CD14-positive monocyte (primary cell): ENCODE results near the gene ZNF784. TPM values are rescaled to one million over a fixed set of nuclear protein-coding genes. Genes with fewer than 3 reads are reported as not detected.

Source experiments
- DNase-seq, 3 donors: peaks; one replicate each; pipeline ENCODE4 v3.0.0-alpha.2; 2011 to 2022
- H2AFZ ChIP-seq: 2 replicates; pipeline ENCODE4 v1.6.0; 2012; ENCODE audit warnings: mild to moderate bottlenecking, low read depth, low read length, inconsistent platforms; ENCODE audit not compliant: insufficient read depth, poor library complexity, severe bottlenecking
- H3K27ac ChIP-seq, 2 donors: 1 replicate in 1 of 2; 2 replicates in 1 of 2; pipeline ENCODE4 v1.5.1; 2012 to 2013; ENCODE audit warnings: low read length in 2 of 2, control low read depth in 1 of 2, inconsistent platforms in 1 of 2, low read depth in 1 of 2, mild to moderate bottlenecking in 1 of 2
- H3K27me3 ChIP-seq, 2 donors: one replicate each; pipeline versions ENCODE4 v1.6.0 to v1.6.1; 2011 to 2013; ENCODE audit warnings: low read length in 2 of 2; ENCODE audit not compliant: control insufficient read depth in 2 of 2, insufficient read depth in 2 of 2
- H3K36me3 ChIP-seq, 2 donors: replicated peaks in 1 of 2; 1 replicate in 1 of 2; 2 replicates in 1 of 2; pipeline versions ENCODE4 v1.5.1 to v1.6.1; 2012 to 2013; ENCODE audit warnings: low read length in 2 of 2, control low read depth in 1 of 2, inconsistent platforms in 1 of 2, mild to moderate bottlenecking in 1 of 2; ENCODE audit not compliant: insufficient read depth in 2 of 2, control insufficient read depth in 1 of 2
- H3K4me1 ChIP-seq, 2 donors: 1 replicate in 1 of 2; 2 replicates in 1 of 2; pipeline versions ENCODE4 v1.5.1 to v1.6.1; 2012 to 2013; ENCODE audit warnings: low read length in 2 of 2, control low read depth in 1 of 2, inconsistent platforms in 1 of 2, mild to moderate bottlenecking in 1 of 2, moderate library complexity in 1 of 2; ENCODE audit not compliant: insufficient read depth in 2 of 2, control insufficient read depth in 1 of 2
- H3K4me2 ChIP-seq: replicated peaks from 2 replicates; pipeline ENCODE3; 2012; ENCODE audit warnings: low read length, moderate library complexity, mild to moderate bottlenecking; ENCODE audit not compliant: poor library complexity, severe bottlenecking; ENCODE audit errors: extremely low read depth
- H3K4me3 ChIP-seq, 3 experiments: fragments of 200-600 bp in 1 of 3; sonication (generic) in 1 of 3; replicated peaks in 1 of 3; 1 replicate in 2 of 3; 2 replicates in 1 of 3; pipeline ENCODE4 v1.5.1; 2011 to 2013; ENCODE audit warnings: low read length in 3 of 3, mild to moderate bottlenecking in 3 of 3, control low read depth in 2 of 3, low read depth in 2 of 3, inconsistent platforms in 1 of 3, moderate library complexity in 1 of 3
- H3K79me2 ChIP-seq: 2 replicates; pipeline ENCODE4 v1.6.0; 2012; ENCODE audit warnings: mild to moderate bottlenecking, control low read depth, inconsistent platforms, low read length, moderate library complexity; ENCODE audit not compliant: insufficient read depth
- H3K9ac ChIP-seq: 2 replicates; pipeline ENCODE4 v1.6.0; 2017; ENCODE audit warnings: low read length, mild to moderate bottlenecking; ENCODE audit not compliant: insufficient read depth, poor library complexity, severe bottlenecking
- H3K9me3 ChIP-seq, 2 donors: replicated peaks in 1 of 2; 1 replicate in 1 of 2; 2 replicates in 1 of 2; pipeline versions ENCODE4 v1.5.1 to v1.6.1; 2012 to 2013; ENCODE audit warnings: low read length in 2 of 2, control low read depth in 1 of 2; ENCODE audit not compliant: control insufficient read depth in 1 of 2, insufficient read depth in 1 of 2
- H4K20me1 ChIP-seq: 2 replicates; pipeline ENCODE4 v1.6.0; 2012; ENCODE audit warnings: mild to moderate bottlenecking, low read length, control low read depth, moderate library complexity; ENCODE audit not compliant: insufficient read depth
- H3K27ac Mint-ChIP-seq, 7 donors: one replicate each; pipeline ENCODE4 v1.8.0; 2020; ENCODE audit warnings: mild to moderate bottlenecking in 7 of 7, mixed read lengths in 7 of 7, moderate library complexity in 6 of 7, inconsistent platforms in 2 of 7
- H3K27me3 Mint-ChIP-seq, 3 donors: one replicate each; pipeline ENCODE4 v1.8.0; 2021 to 2022; ENCODE audit warnings: low read depth in 3 of 3, mild to moderate bottlenecking in 3 of 3, mixed read lengths in 3 of 3, moderate library complexity in 3 of 3, inconsistent platforms in 1 of 3
- H3K36me3 Mint-ChIP-seq, 2 donors: one replicate each; pipeline ENCODE4 v1.8.0; 2020; ENCODE audit warnings: mixed read lengths in 2 of 2, inconsistent platforms in 1 of 2, mild to moderate bottlenecking in 1 of 2
- H3K4me1 Mint-ChIP-seq: one replicate; pipeline ENCODE4 v1.8.0; 2020; ENCODE audit warnings: mild to moderate bottlenecking, mixed read lengths
- H3K4me3 Mint-ChIP-seq, 2 donors: one replicate each; pipeline ENCODE4 v1.8.0; 2020; ENCODE audit warnings: mild to moderate bottlenecking in 2 of 2, mixed read lengths in 2 of 2, moderate library complexity in 1 of 2
- H3K9me3 Mint-ChIP-seq, 7 donors: one replicate each; pipeline ENCODE4 v1.8.0; 2020 to 2022; ENCODE audit warnings: mixed read lengths in 7 of 7, mild to moderate bottlenecking in 6 of 7, moderate library complexity in 6 of 7, inconsistent platforms in 2 of 7
- WGBS: methylation state at CpG from one replicate; pipeline ENCODE4 v1.1.5; 2013; ENCODE audit warnings: missing lambda C conversion rate; ENCODE audit not compliant: insufficient coverage; 5-methylcytosine and 5-hydroxymethylcytosine counted together
- intact Hi-C, 2 donors: fragments of 100-400 bp; cut with micrococcal nuclease; formaldehyde crosslinking; loops; one replicate each; pipeline versions ENCODE4 v1.15.0 to v1.15.1; 2023
- polyA plus RNA-seq, 3 donors: library from polyadenylated mRNA; depleted of rRNA in 1 of 3; unstranded in 2 of 3; stranded (reverse) in 1 of 3; fragments of 300-500 nt in 2 of 3; fragments of >200 nt in 1 of 3; fragmentation: Illumina TruSeq in 2 of 3; gene quantifications; 1 replicate in 2 of 3; 2 replicates in 1 of 3; pipeline ENCODE4 v1.2.3, GENCODE V29; 2012 to 2021
- TF ChIP-seq, protein P1 (sequence below): fragments of 200-600 bp; IDR thresholded peaks from one replicate; pipeline ENCODE4 v1.8.0; 2022; ENCODE audit warnings: antibody characterized with exemption, mild to moderate bottlenecking

Gene ZNF784
- polyA plus RNA-seq, 3 donors, result 1.5 to 5.5 (median 2.4) TPM

DNA sequence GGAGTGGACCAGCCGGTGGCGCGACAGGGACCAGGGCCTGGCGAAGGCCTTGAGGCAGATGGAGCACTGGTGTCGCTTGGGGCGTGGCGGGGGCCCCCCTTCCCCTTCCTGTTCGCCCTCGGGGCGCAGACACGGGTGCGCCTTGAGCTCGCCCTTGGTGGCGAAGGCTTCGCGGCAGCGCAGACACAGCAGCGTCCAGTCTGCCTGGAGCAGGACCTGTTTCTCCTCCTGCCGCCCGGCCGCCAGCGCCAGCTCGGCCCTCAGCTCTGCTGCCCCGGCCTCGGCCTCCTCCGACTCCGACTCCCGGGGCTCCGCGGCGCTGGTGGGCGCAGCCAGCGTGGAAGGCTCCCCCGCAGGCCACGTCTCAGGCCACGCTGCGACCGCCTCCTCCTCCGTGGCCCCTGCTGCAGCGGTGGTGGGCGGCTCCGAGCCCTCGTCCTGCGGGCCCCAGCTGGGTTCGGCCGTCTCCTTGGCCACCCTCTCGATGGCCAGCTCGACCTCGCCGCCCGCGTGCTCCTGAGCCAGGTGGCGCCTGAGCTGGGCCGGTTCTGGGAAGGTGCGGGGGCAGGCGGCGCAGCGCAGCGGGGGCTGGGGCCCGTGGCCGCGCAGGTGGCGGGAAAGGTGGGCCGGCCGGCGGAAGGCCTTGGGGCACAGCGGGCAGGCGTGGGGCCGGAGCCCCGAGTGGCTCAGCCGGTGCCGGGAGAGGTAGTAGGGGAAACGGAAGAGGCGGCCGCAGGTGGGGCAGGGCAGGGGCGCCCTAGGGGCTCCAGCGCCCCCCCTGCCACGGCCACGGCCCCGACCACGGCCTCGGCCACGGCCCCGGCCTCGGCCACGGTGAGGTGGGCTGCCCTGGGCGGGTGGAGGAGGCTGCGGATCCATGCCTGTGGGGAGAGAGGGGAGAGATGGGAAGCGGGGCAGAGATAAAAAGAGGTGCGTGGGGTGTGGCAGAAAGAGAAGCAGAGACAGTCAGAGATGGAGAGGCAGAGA is 45.3 kb downstream of the ZNF784 start:
- Histone ChIP-seq H2AFZ (no peak overlapping the region), H3K4me1 (peaks cover 17 to 23% of the 10 kb centered on the region in 2 donors), H3K79me2 (no peaks in the 10 kb centered on the region), H3K36me3 (peaks cover 0 to 2% of the 10 kb centered on the region in 2 donors), H3K9ac (peak overlapping the region; percentile 75), H4K20me1 (no peaks in the 10 kb centered on the region), H3K27ac (peak overlapping the region in 1 of 2 donors; percentile 66), H3K27me3 (no peaks in the 10 kb centered on the region), H3K4me2 (peak overlapping the region; percentile 77), H3K9me3 (no peaks in the 10 kb centered on the region), H3K4me3 (peak overlapping the region in 1 of 3 experiments; percentile 79)
- peaks cover 0 to 4% (median 0%) of the 10 kb centered on the region in 7 donors for H3K9me3 Mint-ChIP-seq
- H3K27me3 Mint-ChIP-seq, result peaks cover 0 to 2% (median 0%) of the 10 kb centered on the region in 3 donors
- WGBS, result 96% methylated on average over 90 of the region's 90 CpGs
- intact Hi-C loops, result no loop called here
- DNase-seq, result no peak
- peak overlapping the region in 3 of 7 donors; percentile 58 to 64 (median 61) for H3K27ac Mint-ChIP-seq
- TF ChIP-seq, protein P1, sequence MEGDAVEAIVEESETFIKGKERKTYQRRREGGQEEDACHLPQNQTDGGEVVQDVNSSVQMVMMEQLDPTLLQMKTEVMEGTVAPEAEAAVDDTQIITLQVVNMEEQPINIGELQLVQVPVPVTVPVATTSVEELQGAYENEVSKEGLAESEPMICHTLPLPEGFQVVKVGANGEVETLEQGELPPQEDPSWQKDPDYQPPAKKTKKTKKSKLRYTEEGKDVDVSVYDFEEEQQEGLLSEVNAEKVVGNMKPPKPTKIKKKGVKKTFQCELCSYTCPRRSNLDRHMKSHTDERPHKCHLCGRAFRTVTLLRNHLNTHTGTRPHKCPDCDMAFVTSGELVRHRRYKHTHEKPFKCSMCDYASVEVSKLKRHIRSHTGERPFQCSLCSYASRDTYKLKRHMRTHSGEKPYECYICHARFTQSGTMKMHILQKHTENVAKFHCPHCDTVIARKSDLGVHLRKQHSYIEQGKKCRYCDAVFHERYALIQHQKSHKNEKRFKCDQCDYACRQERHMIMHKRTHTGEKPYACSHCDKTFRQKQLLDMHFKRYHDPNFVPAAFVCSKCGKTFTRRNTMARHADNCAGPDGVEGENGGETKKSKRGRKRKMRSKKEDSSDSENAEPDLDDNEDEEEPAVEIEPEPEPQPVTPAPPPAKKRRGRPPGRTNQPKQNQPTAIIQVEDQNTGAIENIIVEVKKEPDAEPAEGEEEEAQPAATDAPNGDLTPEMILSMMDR, result no peak
- peaks cover 0 to 10% of the 10 kb centered on the region in 2 donors for H3K36me3 Mint-ChIP-seq
- H3K4me3 Mint-ChIP-seq, result peak overlapping the region; percentile 82 to 88
- H3K4me1 Mint-ChIP-seq, result peaks cover 20% of the 10 kb centered on the region

- Mint-ChIP-seq H3K27ac (no peak overlapping the region), H3K27me3 (peaks cover 0 to 3% (median 0%) of the 10 kb centered on the region in 3 donors), H3K36me3 (peaks cover 0 to 10% of the 10 kb centered on the region in 2 donors), H3K4me3 (no peak overlapping the region), H3K9me3 (peaks cover 0 to 4% (median 0%) of the 10 kb centered on the region in 7 donors), H3K4me1 (peaks cover 20% of the 10 kb centered on the region)
- H3K36me3 ChIP-seq, result peaks cover 0 to 2% of the 10 kb centered on the region in 2 donors
- WGBS, result 97% methylated on average over 78 of the region's 83 CpGs
- no peak overlapping the region for H3K4me2 ChIP-seq
- no peak overlapping the region for H3K4me3 ChIP-seq
- intact Hi-C loops, result no loop called here
- no peaks in the 10 kb centered on the region for H4K20me1 ChIP-seq
- no peaks in the 10 kb centered on the region for H3K9me3 ChIP-seq
- no peak overlapping the region for H3K9ac ChIP-seq
- TF ChIP-seq, protein P1, result no peak
- H2AFZ ChIP-seq, result no peak overlapping the region
- H3K4me1 ChIP-seq, result peaks cover 17 to 23% of the 10 kb centered on the region in 2 donors
- no peak for DNase-seq
- no peaks in the 10 kb centered on the region for H3K27me3 ChIP-seq
- H3K27ac ChIP-seq, result no peak overlapping the region
- H3K79me2 ChIP-seq, result no peaks in the 10 kb centered on the region
These were observed 46.2 kb downstream of the ZNF784 start for GRCh38 chr19:55578031-55578760.
